Liver (tissue), 9 donors: ENCODE results near the gene CHMP1B. TPM values are rescaled to one million over a fixed set of nuclear protein-coding genes. Genes with fewer than 3 reads are reported as not detected.

Experiments
- DNase-seq: peaks from one replicate; pipeline ENCODE4 v3.0.0-alpha.2; 2017; ENCODE audit warnings: low spot score
- H3K27ac ChIP-seq, 2 donors: one replicate each; pipeline ENCODE4 v1.7.0; 2013; ENCODE audit warnings: inconsistent platforms in 2 of 2, low read length in 2 of 2, control low read depth in 1 of 2, low read depth in 1 of 2, mild to moderate bottlenecking in 1 of 2
- H3K27me3 ChIP-seq, 4 donors: one replicate each; pipeline versions ENCODE4 v1.6.1 to v1.7.0; 2013; ENCODE audit warnings: low read length in 3 of 4, inconsistent platforms in 1 of 4, mild to moderate bottlenecking in 1 of 4, moderate library complexity in 1 of 4; ENCODE audit not compliant: control insufficient read depth in 4 of 4, insufficient read depth in 4 of 4
- H3K36me3 ChIP-seq, 4 donors: one replicate each; pipeline versions ENCODE4 v1.6.1 to v1.7.0; 2013; ENCODE audit warnings: low read length in 3 of 4, mild to moderate bottlenecking in 3 of 4, low read depth in 1 of 4, moderate library complexity in 1 of 4; ENCODE audit not compliant: control insufficient read depth in 4 of 4, insufficient read depth in 3 of 4
- H3K4me1 ChIP-seq, 4 donors: one replicate each; pipeline versions ENCODE4 v1.6.1 to v1.7.0; 2013; ENCODE audit warnings: low read length in 3 of 4, mild to moderate bottlenecking in 3 of 4, moderate library complexity in 1 of 4; ENCODE audit not compliant: control insufficient read depth in 4 of 4, insufficient read depth in 4 of 4
- H3K4me3 ChIP-seq, 3 donors: one replicate each; pipeline versions ENCODE4 v1.6.1 to v1.7.0; 2013; ENCODE audit warnings: low read length in 3 of 3, control low read depth in 1 of 3, low read depth in 1 of 3, mild to moderate bottlenecking in 1 of 3
- H3K9ac ChIP-seq, 2 donors: one replicate each; pipeline ENCODE4 v1.7.0; 2013; ENCODE audit warnings: low read length in 2 of 2, mild to moderate bottlenecking in 2 of 2, moderate library complexity in 2 of 2, control low read depth in 1 of 2, low read depth in 1 of 2
- H3K9me3 ChIP-seq, 4 donors: one replicate each; pipeline versions ENCODE4 v1.6.1 to v1.7.0; 2013; ENCODE audit warnings: low read length in 3 of 4; ENCODE audit not compliant: control insufficient read depth in 4 of 4
- EGR1 ChIP-seq, 2 donors: IDR thresholded peaks; 2 replicates each; pipeline ENCODE4 v1.6.1; 2016 to 2018; ENCODE audit warnings: antibody characterized with exemption in 2 of 2, low read depth in 2 of 2
- FOXA1 ChIP-seq: IDR thresholded peaks from 2 replicates; pipeline ENCODE4 v1.6.1; 2016; ENCODE audit warnings: antibody characterized with exemption
- FOXA2 ChIP-seq: IDR thresholded peaks from 2 replicates; pipeline ENCODE4 v1.6.1; 2016; ENCODE audit warnings: antibody characterized with exemption
- HNF4A ChIP-seq, 2 donors: conservative IDR thresholded peaks; 2 replicates each; pipeline ENCODE4 v1.6.1; 2016; ENCODE audit warnings: antibody characterized with exemption in 2 of 2, mild to moderate bottlenecking in 2 of 2
- HNF4G ChIP-seq: IDR thresholded peaks from 2 replicates; pipeline ENCODE4 v1.6.1; 2016; ENCODE audit warnings: antibody characterized with exemption
- NR2F2 ChIP-seq: IDR thresholded peaks from 2 replicates; pipeline ENCODE4 v1.6.1; 2016; ENCODE audit warnings: antibody characterized with exemption
- RAD21 ChIP-seq, 2 donors: IDR thresholded peaks; 2 replicates each; pipeline ENCODE4 v1.6.1; 2016; ENCODE audit warnings: antibody characterized with exemption in 2 of 2, mild to moderate bottlenecking in 2 of 2
- RXRA ChIP-seq, 2 donors: IDR thresholded peaks; 2 replicates each; pipeline ENCODE4 v1.6.1; 2017 to 2018; ENCODE audit warnings: antibody characterized with exemption in 2 of 2, mild to moderate bottlenecking in 1 of 2
- TAF1 ChIP-seq: conservative IDR thresholded peaks from 2 replicates; pipeline ENCODE4 v1.6.1; 2016; ENCODE audit warnings: antibody characterized with exemption, mild to moderate bottlenecking
- YY1 ChIP-seq: IDR thresholded peaks from 2 replicates; pipeline ENCODE4 v1.6.1; 2016; ENCODE audit warnings: antibody characterized with exemption, mild to moderate bottlenecking
- WGBS: extraction: QIAGEN DNeasy Blood & Tissue Kit; methylation state at CpG from one replicate; pipeline ENCODE4 v1.1.7; 2013; 5-methylcytosine and 5-hydroxymethylcytosine counted together
- polyA plus RNA-seq, 2 donors: library from polyadenylated mRNA; stranded (reverse) in 1 of 2; unstranded in 1 of 2; fragments of 200-250 nt in 1 of 2; fragments of >200 nt in 1 of 2; fragmentation: Nextera tagmentation in 1 of 2; extraction: Ambion mirVana in 1 of 2; gene quantifications; one replicate each; pipeline versions ENCODE4 v1.2.1 to v1.2.3, GENCODE V29; 2013 to 2015
- total RNA-seq, 2 donors: library from RNA; depleted of rRNA; stranded (reverse); fragments of >200 nt; gene quantifications; one replicate each; pipeline ENCODE4 v1.2.3, GENCODE V29; 2014
- TF ChIP-seq, protein P1 (sequence below): IDR thresholded peaks from 2 replicates; pipeline ENCODE4 v1.6.1; 2016; ENCODE audit warnings: antibody characterized with exemption
- TF ChIP-seq, protein P2 (sequence below): IDR thresholded peaks from 2 replicates; pipeline ENCODE4 v1.6.1; 2016; ENCODE audit warnings: antibody characterized with exemption, mild to moderate bottlenecking
- TF ChIP-seq, protein P3 (sequence below): IDR thresholded peaks from 2 replicates; pipeline ENCODE4 v1.6.1; 2016; ENCODE audit warnings: antibody characterized with exemption
- TF ChIP-seq, protein P4 (sequence below): IDR thresholded peaks from 2 replicates; pipeline ENCODE4 v1.6.1; 2016; ENCODE audit warnings: antibody characterized with exemption
- donor health status: healthy.
- donor health status: healthy.
- donor health status: healthy.
- donor health status: healthy.
- donor health status: healthy.

CHMP1B gene
- total and polyA plus RNA-seq, 4 donors: 13.6 to 23.6 (median 19.1) TPM

GRCh38 chr18:11880586-11881304 is 29.5 kb downstream of the CHMP1B start:
- no peak for DNase-seq
- H3K4me3 ChIP-seq: no peak overlapping the region
- no peak overlapping the region for H3K27ac ChIP-seq
- H3K4me1 ChIP-seq: peaks cover 2 to 11% (median 6%) of the 10 kb centered on the region in 4 donors
- H3K9ac ChIP-seq: no peak overlapping the region
- H3K36me3 ChIP-seq: peaks cover 2 to 6% (median 3%) of the 10 kb centered on the region in 4 donors
- no peaks in the 10 kb centered on the region for H3K27me3 ChIP-seq
- no peak for TF ChIP-seq FOXA2
- no peak for TF ChIP-seq HNF4A (conservative IDR thresholded peaks at IDR 0.05)
- TF ChIP-seq FOXA1: no peak
- TF ChIP-seq, protein P1, sequence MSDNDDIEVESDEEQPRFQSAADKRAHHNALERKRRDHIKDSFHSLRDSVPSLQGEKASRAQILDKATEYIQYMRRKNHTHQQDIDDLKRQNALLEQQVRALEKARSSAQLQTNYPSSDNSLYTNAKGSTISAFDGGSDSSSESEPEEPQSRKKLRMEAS: no peak
- no peak for TF ChIP-seq YY1
- TF ChIP-seq, protein P2, sequence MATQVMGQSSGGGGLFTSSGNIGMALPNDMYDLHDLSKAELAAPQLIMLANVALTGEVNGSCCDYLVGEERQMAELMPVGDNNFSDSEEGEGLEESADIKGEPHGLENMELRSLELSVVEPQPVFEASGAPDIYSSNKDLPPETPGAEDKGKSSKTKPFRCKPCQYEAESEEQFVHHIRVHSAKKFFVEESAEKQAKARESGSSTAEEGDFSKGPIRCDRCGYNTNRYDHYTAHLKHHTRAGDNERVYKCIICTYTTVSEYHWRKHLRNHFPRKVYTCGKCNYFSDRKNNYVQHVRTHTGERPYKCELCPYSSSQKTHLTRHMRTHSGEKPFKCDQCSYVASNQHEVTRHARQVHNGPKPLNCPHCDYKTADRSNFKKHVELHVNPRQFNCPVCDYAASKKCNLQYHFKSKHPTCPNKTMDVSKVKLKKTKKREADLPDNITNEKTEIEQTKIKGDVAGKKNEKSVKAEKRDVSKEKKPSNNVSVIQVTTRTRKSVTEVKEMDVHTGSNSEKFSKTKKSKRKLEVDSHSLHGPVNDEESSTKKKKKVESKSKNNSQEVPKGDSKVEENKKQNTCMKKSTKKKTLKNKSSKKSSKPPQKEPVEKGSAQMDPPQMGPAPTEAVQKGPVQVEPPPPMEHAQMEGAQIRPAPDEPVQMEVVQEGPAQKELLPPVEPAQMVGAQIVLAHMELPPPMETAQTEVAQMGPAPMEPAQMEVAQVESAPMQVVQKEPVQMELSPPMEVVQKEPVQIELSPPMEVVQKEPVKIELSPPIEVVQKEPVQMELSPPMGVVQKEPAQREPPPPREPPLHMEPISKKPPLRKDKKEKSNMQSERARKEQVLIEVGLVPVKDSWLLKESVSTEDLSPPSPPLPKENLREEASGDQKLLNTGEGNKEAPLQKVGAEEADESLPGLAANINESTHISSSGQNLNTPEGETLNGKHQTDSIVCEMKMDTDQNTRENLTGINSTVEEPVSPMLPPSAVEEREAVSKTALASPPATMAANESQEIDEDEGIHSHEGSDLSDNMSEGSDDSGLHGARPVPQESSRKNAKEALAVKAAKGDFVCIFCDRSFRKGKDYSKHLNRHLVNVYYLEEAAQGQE: no peak
- TF ChIP-seq, protein P3, sequence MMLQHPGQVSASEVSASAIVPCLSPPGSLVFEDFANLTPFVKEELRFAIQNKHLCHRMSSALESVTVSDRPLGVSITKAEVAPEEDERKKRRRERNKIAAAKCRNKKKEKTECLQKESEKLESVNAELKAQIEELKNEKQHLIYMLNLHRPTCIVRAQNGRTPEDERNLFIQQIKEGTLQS: no peak
- no peak for TF ChIP-seq HNF4G
- no peak for TF ChIP-seq RXRA (IDR thresholded peaks at IDR 0.05)
- no peak for TF ChIP-seq RAD21 (IDR thresholded peaks at IDR 0.05)
- TF ChIP-seq EGR1 (IDR thresholded peaks at IDR 0.05; ENCODE audit: low read depth in 2 of 2): no peak
- H3K9me3 ChIP-seq: no peaks in the 10 kb centered on the region
- 93% methylated on average over 30 of the region's 30 CpGs for WGBS

GRCh38 chr18:11882636-11883035 is 31.4 kb downstream of the CHMP1B start:
- Histone ChIP-seq H3K27ac (no peak overlapping the region), H3K27me3 (no peaks in the 10 kb centered on the region), H3K9me3 (no peaks in the 10 kb centered on the region), H3K36me3 (peaks cover 4 to 16% (median 15%) of the 10 kb centered on the region in 4 donors), H3K4me1 (peaks cover 2 to 11% (median 6%) of the 10 kb centered on the region in 4 donors), H3K4me3 (no peak overlapping the region), H3K9ac (no peak overlapping the region)
- 61% methylated on average over 4 of the region's 4 CpGs for WGBS
- no peak for DNase-seq
- TF ChIP-seq HNF4A (conservative IDR thresholded peaks at IDR 0.05) (no peak), NR2F2 (no peak), FOXA2 (no peak), EGR1 (IDR thresholded peaks at IDR 0.05; ENCODE audit: low read depth in 2 of 2) (no peak), RAD21 (IDR thresholded peaks at IDR 0.05) (no peak), TAF1 (no peak), HNF4G (no peak)
- TF ChIP-seq, protein P2: no peak
- TF ChIP-seq, protein P1: no peak
- TF ChIP-seq, protein P4, sequence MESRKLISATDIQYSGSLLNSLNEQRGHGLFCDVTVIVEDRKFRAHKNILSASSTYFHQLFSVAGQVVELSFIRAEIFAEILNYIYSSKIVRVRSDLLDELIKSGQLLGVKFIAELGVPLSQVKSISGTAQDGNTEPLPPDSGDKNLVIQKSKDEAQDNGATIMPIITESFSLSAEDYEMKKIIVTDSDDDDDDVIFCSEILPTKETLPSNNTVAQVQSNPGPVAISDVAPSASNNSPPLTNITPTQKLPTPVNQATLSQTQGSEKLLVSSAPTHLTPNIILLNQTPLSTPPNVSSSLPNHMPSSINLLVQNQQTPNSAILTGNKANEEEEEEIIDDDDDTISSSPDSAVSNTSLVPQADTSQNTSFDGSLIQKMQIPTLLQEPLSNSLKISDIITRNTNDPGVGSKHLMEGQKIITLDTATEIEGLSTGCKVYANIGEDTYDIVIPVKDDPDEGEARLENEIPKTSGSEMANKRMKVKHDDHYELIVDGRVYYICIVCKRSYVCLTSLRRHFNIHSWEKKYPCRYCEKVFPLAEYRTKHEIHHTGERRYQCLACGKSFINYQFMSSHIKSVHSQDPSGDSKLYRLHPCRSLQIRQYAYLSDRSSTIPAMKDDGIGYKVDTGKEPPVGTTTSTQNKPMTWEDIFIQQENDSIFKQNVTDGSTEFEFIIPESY: no peak
- TF ChIP-seq, protein P3: no peak
